Midbrain (tissue), 1 donor: Measurements from ENCODE around the gene NKD2.

ENCODE experiments used
- DNase-seq: peaks from one replicate; lab custom pipeline; 2025; lab: John Stamatoyannopoulos, UW

Gene NKD2

DNA sequence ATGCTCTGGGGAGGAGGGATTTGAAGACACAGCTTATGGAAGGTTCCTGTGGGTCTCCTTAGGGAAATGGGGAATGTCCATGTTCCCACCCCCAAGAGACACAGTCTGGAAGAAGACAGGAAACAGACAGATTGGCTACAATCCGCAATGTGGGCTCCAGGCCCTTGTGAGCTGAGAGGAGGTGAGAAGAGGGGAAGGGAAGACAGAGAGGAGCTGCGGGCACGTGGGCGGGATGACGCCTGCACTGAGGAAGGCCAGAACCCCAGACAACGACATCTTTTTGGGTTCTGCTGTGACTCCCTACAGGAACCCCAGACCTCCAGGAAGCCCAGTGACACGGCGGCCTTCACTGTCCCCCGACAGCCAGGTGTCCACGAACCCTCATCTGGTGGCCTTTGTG is 29.9 kb upstream of the NKD2 start:
- DNase-seq, result no peak

GRCh38 chr5:979100-979817 is 29.3 kb upstream of the NKD2 start:
- no peak for DNase-seq

DNA sequence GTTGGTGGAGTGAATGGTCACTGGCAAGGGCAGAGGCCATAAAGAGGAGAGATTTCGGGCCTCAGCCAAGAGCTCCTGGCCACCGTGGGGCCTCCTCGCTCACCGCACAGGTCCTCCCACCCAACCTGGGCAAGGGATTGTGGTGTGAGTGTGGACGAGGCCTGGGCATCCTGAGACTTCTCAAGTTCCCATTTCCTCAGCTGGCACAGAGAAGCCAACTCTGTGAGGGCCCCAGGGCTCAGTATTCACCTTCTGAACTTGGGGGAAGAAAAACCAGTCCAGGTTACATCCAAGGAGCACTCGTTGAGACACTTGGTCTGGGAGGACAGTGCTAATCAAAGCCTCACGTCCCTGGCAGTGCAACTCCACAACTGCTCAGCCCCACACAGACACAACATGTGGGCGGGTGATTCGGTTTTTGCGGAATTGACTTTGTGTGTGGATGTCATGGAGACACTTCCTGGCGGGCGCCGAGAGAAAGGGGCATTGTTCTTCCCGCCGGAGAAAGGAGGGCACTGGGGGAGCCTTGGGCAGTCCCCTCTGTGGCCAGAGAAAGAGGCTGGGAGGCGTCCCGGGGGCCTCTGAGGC is 28.5 kb upstream of the NKD2 start:
- DNase-seq, result peak; percentile 23

- no peak for DNase-seq
These were observed 27.6 kb upstream of the NKD2 start for GRCh38 chr5:980966-981365.

DNA sequence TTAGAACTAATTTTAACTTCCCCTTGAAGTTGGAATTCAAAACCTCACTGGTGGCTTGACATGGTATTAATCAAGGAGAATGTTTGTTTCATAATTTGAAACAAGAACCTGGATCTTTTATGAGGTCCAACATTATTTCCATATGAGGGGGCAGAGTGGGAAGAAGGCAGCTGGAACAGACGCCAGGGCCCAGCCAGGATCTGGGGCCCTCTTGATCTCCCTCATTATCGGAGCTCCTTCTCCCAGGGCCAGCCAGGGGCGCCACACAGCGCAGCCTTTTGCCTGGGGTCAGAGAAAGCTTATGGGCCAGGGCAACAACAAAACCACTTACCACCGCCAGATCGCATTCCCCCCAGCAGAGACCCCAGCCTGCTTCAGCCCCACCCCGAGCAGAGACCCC is 27.1 kb upstream of the NKD2 start:
- DNase-seq, result no peak

DNA sequence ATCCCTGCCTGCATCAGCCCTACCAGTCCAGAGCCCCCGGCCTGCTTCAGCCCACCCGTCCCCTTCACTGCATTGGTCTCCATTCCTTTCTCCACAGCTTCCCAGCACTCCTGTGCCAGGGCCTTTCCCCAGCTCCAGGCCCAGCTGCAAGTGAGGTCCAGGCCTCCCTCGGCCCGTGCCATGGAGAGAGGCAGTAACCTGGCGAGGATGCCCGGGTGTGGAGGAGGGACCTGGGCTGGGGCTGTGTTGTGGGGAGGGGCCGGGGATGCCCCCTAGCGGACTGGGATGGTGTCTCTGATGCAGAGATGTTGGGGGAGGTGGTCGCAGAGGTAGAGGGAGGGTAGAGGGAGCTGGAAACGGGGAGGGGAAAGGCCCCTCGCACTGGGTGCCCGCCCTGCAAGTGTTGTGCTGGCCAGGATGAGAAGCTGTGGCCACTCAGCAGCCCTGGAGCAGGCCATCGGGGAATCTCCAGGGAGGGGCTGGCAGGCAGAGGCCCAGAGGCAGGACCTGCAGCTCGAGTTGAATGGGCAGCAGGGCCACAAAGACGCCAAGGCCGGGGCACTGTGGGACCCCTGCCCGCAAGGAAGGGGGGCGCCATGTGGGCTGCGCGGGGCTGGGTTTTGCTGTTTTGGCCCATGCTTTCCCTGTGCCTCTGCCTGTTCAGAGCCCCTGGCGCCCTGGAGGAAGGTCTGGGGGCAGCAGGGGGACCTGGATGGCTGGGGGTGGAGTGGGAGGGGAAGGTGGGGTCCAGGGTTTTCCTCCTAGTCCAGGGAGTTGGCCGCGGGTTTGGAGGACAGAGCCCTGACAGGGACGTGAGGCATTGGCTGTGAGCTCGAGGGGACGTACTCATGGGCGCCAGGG is 26.0 kb upstream of the NKD2 start:
- DNase-seq, result no peak

GRCh38 chr5:983238-983524 is 25.4 kb upstream of the NKD2 start:
- no peak for DNase-seq

DNA sequence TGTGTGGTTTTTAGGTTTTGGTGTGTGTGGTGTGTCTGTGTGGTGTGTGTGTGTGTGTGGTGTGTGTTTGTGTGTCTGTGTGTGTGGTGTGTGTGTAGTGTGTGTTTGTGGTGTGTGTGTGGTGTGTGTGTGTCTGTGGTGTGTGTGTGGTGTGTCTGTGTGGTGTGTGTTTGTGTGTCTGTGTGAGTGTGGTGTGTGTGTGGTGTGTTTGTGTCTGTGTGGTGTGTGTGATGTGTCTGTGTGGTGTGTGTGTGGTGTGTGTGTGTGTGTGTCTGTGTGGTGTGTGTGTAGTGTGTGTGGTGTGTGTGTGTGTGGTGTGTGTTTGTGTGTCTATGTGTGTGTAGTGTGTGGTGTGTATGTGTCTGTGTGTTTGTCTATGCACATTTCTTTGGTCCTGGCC is 25.0 kb upstream of the NKD2 start:
- no peak for DNase-seq

DNA sequence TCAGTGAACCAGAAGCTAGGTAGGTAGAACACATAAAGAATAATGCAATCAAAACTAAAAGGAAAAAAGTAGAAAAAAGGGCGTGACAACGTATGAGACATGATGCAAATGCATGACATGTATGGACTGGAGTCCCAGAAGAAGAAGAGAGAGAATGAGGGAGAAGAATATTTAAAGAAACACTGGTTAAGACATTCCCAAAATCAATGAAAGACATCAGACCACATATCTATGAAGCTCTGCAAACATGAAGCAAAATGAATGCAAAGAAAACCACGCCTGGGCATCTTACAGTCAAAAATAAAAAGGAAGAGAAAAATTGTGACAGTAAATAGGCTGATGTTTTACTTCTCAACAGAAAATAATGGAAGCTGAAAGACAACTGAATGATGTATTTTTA is 23.8 kb upstream of the NKD2 start:
- no peak for DNase-seq

DNA sequence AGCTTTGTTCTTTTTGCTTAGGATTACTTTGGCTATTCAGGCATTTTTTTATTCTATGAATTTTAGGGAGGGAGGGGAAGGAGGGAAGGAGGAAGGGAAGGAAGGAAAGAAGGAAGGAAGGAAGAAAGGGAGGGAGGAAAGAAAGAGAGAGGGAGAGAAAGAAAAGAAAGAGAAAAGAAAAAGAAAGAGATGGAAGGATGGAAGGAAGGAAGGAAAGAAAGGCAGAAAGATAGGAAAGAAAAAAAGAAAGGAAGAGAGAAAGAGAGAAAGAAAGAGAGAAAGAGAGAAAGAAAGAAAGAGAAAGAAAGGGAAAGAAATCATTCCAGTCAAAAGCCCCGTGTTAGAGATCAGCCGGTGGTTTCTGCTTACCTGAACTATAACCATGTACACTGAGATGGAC is 20.8 kb upstream of the NKD2 start:
- no peak for DNase-seq

DNA sequence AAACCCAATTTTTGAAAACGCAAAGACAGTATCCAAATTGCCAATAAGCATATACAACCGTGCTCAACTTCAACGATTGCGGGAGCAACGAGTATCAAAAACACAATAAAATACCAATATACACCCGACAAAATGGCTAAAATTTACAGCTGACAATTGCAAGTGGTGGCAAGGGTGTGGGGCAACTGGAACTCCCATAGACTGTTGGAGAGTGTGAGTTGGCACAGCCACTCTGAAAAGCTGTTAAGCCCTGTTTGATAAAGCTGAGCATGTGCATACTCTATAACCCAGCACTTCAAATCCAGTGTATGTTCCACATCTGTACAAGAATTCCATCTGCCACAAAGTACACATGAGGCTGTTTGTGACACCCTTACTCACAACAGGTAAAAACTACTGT is 20.3 kb upstream of the NKD2 start:
- DNase-seq, result no peak

DNA sequence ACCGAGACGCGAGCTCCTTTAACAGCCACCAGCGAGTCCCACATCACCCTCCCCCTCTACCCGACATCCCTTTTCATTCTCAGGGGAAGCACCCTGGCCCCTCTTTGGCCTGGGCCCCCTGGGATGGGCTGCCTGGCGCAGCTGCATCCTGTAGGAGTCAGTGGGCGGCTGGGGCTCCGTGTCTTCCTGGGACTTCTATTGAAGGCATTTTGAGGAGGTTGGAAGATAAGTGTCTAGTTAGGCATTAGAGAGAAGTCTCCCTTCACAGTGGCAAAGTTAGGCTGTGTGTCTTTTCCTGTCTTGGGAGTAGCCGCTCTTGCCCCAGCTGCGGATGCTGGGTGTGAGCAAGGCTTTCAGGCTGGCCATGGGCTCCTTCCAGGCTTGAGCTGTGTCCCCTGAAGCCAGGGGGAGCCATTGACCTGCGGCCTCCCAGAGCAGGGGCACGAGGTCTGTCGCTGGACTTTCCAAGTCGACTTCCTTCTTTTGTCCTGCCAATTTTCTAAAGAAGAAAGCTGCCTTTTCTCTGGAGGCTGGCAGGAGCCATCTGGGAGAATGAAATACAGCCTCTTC is 18.6 kb upstream of the NKD2 start:
- DNase-seq, result peak; percentile 69

GRCh38 chr5:991472-992267 is 16.9 kb upstream of the NKD2 start:
- no peak for DNase-seq

- no peak for DNase-seq
These were observed 14.4 kb upstream of the NKD2 start for GRCh38 chr5:994272-994607.

DNA sequence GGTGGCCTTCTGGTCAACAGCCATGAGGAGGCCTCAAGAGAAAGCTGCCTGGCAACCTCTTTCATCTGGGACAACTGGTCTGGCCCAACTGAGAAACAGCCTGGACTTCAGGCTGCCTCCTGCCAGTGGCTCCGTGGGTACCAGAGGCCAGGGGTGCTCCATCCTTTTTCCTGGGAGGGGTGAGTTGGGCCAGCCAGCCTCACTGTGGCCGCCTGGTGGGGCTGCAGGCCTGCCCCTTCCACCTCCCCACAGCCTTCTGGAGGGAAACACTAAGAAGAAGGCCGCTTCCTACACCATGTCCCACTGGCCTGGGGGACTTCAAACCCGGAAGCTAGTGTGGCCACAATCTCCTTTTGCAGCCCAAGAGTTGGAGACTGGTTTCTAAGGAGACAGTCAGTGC is 13.8 kb upstream of the NKD2 start:
- DNase-seq, result no peak

GRCh38 chr5:995318-995717 is 13.3 kb upstream of the NKD2 start:
- DNase-seq, result no peak

- no peak for DNase-seq
These were observed 11.6 kb upstream of the NKD2 start for GRCh38 chr5:997001-997474.

DNA sequence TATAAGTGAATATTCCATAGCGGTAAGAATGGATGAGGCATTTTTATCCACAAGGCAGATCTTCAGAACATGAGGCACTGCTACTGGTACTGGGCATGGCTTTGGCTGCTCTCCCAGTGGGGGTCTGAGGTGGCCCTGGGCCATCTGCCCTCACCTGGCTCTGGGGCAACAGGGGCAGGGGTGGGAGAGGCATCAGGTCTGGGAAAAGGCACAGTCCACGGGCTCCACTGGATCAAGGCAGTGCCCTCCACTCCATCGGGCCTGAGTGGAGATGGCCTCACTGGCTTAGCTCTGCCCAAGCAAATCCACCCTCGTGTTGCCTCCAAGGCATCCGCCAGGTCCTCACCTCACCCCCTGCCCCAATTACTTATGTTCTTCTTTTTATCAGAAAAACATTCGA is 10.9 kb upstream of the NKD2 start:
- no peak for DNase-seq

DNA sequence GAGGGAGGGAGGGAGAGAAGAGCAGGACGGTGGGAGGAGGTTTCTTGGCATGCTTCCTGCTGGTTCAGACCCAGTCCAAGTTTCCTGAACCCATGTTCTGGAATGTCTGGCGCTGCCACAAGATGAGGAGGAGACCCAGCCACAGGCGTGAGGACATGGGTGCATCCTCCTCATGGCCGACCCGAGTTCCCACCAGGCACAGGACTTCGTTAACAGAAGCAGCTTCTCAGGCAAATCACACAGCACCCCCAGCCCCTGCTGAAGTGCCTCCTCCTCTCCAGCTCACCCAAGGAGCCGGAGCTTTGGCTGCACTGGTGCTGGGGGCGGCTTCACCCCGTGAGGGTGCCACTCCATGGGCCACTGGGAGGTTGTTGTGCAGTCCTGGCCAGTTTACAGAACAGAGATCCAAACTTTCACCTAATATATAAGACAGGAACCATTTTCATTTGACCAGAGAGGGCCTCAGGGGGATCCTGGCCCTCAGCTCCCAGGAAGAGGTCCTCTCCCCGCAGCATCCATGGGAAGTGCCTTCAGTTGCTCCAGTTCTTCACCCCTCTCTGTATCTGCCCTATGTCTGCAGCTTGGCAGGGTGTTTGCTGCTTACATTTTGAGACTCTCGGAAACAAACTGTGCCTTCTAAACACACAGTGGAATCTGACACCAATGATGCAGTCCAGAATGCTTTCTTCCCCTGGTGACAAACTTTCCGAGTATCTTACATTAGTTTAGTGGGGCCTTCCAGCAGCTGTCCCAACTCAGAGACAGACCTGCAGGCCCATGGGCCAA is 10.2 kb upstream of the NKD2 start:
- DNase-seq, result no peak

DNA sequence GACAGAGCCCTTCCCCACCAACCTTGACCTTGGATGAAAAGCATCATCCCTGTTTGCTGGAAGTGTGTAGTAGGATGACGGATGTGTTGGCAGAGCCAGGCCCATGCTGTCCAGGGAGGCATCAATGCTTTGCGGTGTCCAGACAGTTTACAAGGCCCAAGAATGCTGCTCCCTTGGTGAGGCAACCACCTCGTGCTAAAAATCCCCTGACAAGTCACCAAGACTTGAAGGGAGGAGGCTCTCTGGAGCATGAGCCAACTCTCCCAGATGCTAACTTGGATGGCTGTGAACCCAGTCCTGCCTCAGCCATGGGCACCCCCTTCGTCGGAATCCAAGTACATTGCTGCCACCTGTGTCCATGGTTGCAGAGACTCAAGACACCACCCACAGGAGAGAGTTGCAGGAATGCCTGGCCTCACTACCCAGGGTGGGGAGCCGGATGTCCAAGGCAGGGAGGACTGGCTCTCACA is 9.5 kb upstream of the NKD2 start:
- no peak for DNase-seq

DNA sequence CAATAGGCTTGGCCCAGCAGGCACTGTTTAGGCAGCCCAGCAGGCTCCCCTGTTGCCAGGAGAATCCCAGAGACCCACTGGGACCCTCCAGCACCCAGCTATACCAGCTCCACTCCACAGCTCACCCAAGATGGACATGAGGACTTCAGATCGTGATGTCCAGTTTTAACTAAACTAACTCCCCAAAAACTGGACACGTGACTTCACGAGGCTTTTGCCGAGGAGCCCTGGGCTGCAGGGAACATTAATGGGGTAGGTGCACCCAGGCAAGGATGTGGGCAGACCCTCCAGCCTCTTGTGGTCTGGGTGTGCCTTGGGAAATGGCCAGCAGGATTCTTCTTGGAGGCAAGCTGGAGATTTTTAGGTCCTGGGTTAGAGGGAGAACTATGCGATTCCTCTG is 8.9 kb upstream of the NKD2 start:
- DNase-seq, result no peak
